Lower leg skin (tissue), 4 donors: ENCODE measurements around the gene CDCP2. TPM values are rescaled to one million over a fixed set of nuclear protein-coding genes. Genes with fewer than 3 reads are reported as not detected.

ENCODE experiments used
- DNase-seq, 2 donors: peaks; one replicate each; pipeline ENCODE4 v3.0.0-alpha.2; 2019; ENCODE audit warnings: low spot score in 2 of 2
- H3K4me3 ChIP-seq: fragments of 200-600 bp; sonication (generic); 2 replicates; pipeline ENCODE4 v1.5.1; 2017; ENCODE audit warnings: mild to moderate bottlenecking, low read depth; ENCODE audit not compliant: poor library complexity, severe bottlenecking
- CTCF ChIP-seq, 3 donors: fragments of 450-650 bp; IDR thresholded peaks; one replicate each; pipeline ENCODE4 v1.5.1; 2016; ENCODE audit warnings: antibody characterized with exemption in 3 of 3, mild to moderate bottlenecking in 3 of 3, moderate library complexity in 2 of 3
- POLR2A ChIP-seq, 2 donors: fragments of 450-650 bp; IDR thresholded peaks; one replicate each; pipeline ENCODE4 v1.6.1; 2016 to 2017; ENCODE audit warnings: antibody characterized with exemption in 2 of 2, mild to moderate bottlenecking in 1 of 2, moderate library complexity in 1 of 2
- WGBS, 2 donors: methylation state at CpG; one replicate each; pipeline ENCODE4 v1.1.5; 2018; 5-methylcytosine and 5-hydroxymethylcytosine counted together
- intact Hi-C: fragments of 100-400 bp; cut with DNase I; formaldehyde crosslinking; loops from one replicate; pipeline ENCODE4 v1.15.0; 2023; ENCODE audit warnings: low total_unique reads
- total RNA-seq, 4 donors: library from RNA; depleted of rRNA; stranded (reverse); fragments of >200 nt; gene quantifications; one replicate each; pipeline ENCODE4 v1.1.0, GENCODE V29; 2016

CDCP2 gene
- total RNA-seq, 4 donors from 2014 or later: 0.23 to 0.47 (median 0.46) TPM; not detected in 1

- 66 to 79% methylated on average over 5 of the region's 5 CpGs for WGBS, 2 donors
- no peak overlapping the region for H3K4me3 ChIP-seq
These were observed 17.2 kb downstream of the CDCP2 start for GRCh38 chr1:54135436-54136120.

GRCh38 chr1:54134295-54134694 lies 18.5 kb downstream of the CDCP2 start:
- no peak for DNase-seq
- TF ChIP-seq CTCF (IDR thresholded peaks at IDR 0.05) (no peak), POLR2A (IDR thresholded peaks at IDR 0.05) (no peak)
- intact Hi-C loops: no loop called here
- no peak overlapping the region for H3K4me3 ChIP-seq
- WGBS, 2 donors: 91% methylated on average over 6 of the region's 6 CpGs

More at GRCh38 chr1:54135436-54136120, 17.2 kb downstream of the CDCP2 start:
- intact Hi-C loops: no loop called here
- no peak for DNase-seq
- TF ChIP-seq POLR2A (IDR thresholded peaks at IDR 0.05): no peak
- no peak for TF ChIP-seq CTCF (IDR thresholded peaks at IDR 0.05)

- intact Hi-C loops: no loop called here
- WGBS, 2 donors: 73 to 76% methylated on average over 2 of the region's 2 CpGs
- H3K4me3 ChIP-seq: no peak overlapping the region
- no peak for DNase-seq
- TF ChIP-seq CTCF (IDR thresholded peaks at IDR 0.05) (no peak), POLR2A (IDR thresholded peaks at IDR 0.05) (no peak)
These were observed 20.3 kb downstream of the CDCP2 start for GRCh38 chr1:54132495-54132894.

- WGBS, 2 donors: 80 to 88% methylated on average over 2 of the region's 2 CpGs
- intact Hi-C loops: no loop called here
- TF ChIP-seq CTCF (IDR thresholded peaks at IDR 0.05) (no peak), POLR2A (IDR thresholded peaks at IDR 0.05) (no peak)
- DNase-seq: no peak
- no peak overlapping the region for H3K4me3 ChIP-seq
These were observed 21.4 kb downstream of the CDCP2 start for GRCh38 chr1:54131419-54131818.

- 66 to 80% methylated on average over 2 of the region's 2 CpGs for WGBS, 2 donors
- intact Hi-C loops: loop anchor here (2.0 kb wide), 1 partner anchor 41 kb away; no protein-coding TSS in a partner anchor
These were observed 22.9 kb downstream of the CDCP2 start for GRCh38 chr1:54129858-54130257.

More at GRCh38 chr1:54129858-54130257, 22.9 kb downstream of the CDCP2 start:
- DNase-seq: no peak
- no peak overlapping the region for H3K4me3 ChIP-seq
- TF ChIP-seq POLR2A (IDR thresholded peaks at IDR 0.05) (no peak), CTCF (IDR thresholded peaks at IDR 0.05) (no peak)
